ENCODE data around the gene ZBTB42.
"Not testable (repeated sequence)": the region's sequence is repeated elsewhere in the genome, so short reads cannot be mapped to it uniquely, and the experiment has no call there.

The ZBTB42 gene

DNA sequence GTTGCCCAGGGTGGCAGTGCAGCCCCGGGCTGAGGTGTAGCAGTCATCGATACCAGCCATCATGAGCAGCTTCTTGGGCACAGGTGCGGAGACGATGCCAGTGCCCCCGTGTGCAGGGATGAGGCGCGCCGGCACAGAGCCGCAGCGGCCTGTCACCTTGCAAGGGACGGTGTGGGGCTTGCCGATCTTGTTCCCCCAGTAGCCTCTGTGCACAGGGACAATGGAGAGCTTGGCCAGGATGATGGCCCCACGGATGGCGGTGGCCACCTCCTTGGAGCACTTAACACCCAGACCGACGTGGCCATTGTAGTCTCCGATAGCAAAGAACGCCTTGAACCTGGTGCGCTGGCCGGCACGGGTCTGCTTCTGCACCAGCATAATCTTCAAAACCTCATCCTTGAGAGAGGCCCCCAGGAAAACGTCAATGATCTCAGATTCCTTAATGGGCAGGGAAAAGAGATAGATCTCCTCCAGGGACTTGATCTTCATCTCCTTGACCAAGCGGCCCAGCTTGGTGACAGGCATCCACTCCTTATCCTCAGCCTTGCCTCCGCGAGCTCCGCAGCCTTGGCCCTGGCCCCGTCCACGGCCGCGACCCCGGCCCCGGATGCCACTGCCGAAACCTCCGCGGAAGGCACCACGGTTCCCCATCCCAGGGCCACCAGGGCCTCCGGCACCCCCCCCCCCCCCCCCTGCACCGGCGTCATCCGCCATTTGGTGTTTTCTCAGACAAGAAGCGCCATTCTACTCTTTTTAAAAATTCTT, 35.5 kb downstream of the ZBTB42 start:
- DNase-seq (ENCODE audit: low spot score): not testable (repeated sequence)

DNA sequence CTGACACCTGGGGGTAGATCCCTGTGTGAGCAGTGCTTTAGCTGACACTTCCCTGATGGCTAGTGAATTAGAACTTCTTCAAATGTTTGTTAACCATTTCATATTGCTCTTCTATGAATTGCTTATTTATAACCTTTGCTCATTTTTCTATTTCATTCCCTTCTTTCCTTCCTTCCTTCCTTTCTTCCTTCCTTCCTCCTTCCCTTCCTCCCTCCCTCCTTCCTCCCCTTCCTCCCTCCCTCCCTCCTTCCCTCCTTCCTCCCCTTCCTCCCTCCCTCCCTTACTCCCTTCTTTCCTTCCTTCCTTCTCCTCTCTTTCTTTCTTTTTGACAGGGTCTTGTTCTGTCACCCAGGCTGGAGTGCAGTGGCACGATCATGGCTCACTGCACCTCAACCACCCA, 40.8 kb downstream of the ZBTB42 start:
- DNase-seq (ENCODE audit: low spot score): no peak

- DNase-seq (ENCODE audit: low spot score): no peak
Measured at GRCh38 chr14:104843006-104843405, 42.1 kb downstream of the ZBTB42 start.

DNA sequence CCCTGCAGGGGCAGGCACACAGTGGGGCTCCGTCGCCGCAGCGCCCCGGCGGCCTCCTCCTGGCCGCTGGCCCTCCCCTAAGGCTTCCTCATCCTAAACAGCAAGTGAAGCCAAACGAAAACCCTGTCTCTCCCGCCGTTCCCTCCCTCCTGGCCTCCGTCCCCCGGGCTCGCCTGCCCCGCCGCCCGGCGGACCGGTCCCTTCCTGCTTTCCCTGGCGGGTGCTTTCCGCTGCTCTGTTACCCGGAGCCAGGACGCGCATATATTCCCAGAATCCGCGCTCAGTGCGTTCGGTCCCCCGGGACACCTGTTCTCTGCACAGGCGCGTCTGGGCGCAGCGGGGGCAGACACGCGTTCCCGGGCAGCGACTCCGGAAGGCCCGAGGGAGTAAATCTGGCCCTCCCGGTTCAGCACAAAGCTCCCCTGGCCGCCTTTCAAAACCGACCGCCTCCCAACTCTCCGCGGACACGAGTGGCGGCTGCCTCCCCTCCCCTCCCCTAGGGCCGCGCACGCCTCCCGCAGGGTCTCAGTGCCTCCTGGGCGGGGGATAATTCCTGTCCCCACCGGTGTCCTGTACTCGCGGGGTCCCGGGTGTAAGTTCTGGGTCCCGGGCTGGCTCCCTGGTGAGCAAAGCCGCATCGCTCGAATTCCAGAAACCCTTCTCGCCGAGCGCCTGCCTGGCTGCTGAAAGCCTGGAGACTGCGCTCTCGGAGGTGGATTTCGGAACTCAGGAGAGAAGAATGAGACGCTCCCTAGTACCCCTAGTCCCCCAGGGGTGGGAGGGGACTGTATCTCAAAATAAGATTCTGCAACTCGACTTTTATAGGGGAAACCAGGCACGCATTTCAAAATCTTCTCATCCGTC, 42.8 kb downstream of the ZBTB42 start:
- DNase-seq (ENCODE audit: low spot score): no peak

DNA sequence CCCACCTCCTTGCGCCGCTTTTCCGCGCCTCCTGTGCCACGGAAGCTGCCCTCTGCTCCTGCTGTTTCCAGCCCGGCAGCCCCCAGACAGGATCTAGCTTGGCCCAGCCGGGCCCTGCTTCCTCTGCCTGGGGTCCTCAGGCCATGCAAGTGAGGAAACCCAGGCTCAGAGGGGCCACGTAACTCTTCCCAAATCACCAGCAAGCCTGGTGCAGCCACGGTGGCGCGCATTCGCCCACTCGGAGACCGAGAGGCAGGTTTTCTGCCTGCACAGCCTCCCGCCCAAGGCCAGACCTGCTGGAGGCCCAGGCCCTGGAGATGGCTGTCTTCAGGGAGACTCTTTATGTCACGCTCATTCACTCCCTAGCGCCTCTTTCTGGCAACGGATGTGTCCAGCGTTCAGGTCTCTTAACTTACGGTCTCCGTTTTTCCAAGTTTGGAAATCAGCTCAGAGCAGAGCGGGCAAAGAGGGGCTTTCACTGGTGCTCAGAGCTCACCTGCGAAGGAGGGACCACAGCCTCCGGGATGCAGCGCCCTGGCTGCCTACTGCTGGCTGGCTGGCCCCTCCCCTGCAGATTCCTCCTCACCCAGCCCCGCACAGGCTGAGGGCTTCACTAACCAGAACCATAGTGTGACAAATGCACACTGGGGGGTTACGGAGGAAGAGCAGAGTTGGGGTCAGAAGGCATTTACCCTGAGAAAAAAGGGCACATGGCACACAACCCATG, 43.6 kb downstream of the ZBTB42 start:
- no peak for DNase-seq (ENCODE audit: low spot score)

DNA sequence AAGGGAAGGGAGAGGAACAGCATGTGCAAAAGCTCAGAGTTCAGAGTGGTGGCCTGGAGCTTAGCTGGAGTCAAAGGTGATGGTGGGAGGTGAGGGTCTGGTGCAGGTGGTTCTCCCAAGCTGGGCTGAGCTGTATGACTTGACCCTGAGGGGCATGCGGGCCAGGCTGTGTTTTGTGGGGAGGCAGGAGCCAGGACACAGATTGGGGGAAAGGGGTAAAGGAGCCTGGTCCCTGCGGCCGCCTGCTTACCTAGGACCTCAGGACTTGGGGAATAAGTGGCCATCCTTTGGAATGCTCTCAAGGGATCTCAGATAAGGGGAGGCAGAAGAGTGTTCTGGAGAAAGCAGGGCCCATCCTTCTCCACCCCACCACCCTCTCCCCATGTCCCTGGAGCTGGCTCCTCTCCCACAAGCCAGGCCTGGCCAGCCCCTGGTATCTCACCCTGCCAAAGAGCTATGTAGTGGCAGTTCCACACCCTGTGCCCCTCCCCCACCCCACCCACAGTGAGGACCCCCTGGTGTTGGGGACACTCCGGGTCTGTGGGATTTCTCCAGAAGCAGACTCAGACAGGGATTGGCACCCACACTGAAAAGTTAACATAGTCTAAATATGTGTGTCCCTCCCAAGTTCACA, 44.2 kb downstream of the ZBTB42 start:
- no peak for DNase-seq (ENCODE audit: low spot score)

DNA sequence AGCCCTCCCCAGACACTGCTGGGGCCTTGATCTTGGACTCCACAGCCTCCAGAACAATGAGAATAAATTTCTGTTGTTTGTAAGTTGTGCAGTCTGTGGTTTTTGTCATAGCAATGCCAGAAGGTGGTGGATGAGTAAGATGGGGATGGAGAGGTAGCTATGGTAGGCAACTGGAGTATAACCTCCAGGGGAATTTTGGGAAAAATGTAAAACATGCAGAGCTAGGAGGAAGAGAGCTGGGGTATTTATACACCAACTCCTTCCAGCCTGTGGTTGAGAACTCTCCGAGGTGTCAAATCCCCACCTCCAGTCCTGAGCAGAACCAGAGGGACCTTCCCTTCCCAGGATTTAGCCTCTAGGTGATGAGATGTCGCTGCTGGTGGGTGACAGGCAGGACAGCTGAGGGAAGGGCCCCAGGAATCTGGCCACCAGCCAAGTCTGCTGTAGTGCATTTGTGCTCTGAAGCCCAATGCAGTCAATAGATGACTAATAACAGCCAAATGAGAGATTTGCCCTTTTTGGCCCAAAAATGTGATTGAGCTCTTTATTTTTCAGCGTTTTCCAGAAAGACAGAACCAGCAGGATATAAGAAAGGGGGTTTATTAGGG, 45.0 kb downstream of the ZBTB42 start:
- DNase-seq (ENCODE audit: low spot score): no peak

DNA sequence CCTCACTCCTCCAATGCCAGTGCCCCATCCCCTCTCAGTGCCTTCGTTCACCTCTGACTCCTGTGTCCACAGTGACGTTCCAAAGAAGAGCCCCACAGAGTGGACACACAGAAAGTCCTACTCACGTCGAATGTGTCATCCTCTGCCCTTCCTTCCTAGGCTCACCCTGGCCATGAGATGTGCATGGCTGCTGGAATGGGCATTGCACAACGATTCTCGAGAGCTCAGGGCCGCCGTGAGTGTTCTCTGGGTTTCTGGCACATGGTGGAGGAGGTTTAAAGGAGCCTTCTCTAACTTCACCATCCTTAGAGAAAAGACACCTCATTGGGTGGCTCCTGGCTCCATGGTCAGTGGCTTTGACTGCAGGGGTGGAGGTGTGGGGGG, 51.4 kb downstream of the ZBTB42 start:
- no peak for DNase-seq (ENCODE audit: low spot score)

Data from SK-N-DZ (cell line).